Fibroblast of the aortic adventitia (primary cell): ENCODE data around the gene GPC1. TPM values are rescaled to one million over a fixed set of nuclear protein-coding genes. Genes with fewer than 3 reads are reported as not detected.

Source experiments
- DNase-seq: peaks from one replicate; pipeline ENCODE4 v3.0.0-alpha.2; 2010; ENCODE audit warnings: low read depth
- H3K4me3 ChIP-seq: 2 replicates; pipeline ENCODE4 v1.5.1; 2011; ENCODE audit warnings: low read depth, mild to moderate bottlenecking, control low read depth, low read length, moderate library complexity
- total RNA-seq: library from RNA; depleted of rRNA; stranded (reverse); fragments of >200 nt; gene quantifications from 2 replicates; pipeline ENCODE4 v1.2.3, GENCODE V29; 2012; ENCODE audit warnings: low replicate concordance
- TF ChIP-seq, protein P1 (sequence below): IDR thresholded peaks from 2 replicates; pipeline ENCODE4 v1.5.1; 2011; ENCODE audit warnings: mild to moderate bottlenecking, low read length, control low read depth, inconsistent platforms; ENCODE audit not compliant: insufficient read depth

Gene GPC1
- total RNA-seq, 1 donor = 44.7 TPM

DNA sequence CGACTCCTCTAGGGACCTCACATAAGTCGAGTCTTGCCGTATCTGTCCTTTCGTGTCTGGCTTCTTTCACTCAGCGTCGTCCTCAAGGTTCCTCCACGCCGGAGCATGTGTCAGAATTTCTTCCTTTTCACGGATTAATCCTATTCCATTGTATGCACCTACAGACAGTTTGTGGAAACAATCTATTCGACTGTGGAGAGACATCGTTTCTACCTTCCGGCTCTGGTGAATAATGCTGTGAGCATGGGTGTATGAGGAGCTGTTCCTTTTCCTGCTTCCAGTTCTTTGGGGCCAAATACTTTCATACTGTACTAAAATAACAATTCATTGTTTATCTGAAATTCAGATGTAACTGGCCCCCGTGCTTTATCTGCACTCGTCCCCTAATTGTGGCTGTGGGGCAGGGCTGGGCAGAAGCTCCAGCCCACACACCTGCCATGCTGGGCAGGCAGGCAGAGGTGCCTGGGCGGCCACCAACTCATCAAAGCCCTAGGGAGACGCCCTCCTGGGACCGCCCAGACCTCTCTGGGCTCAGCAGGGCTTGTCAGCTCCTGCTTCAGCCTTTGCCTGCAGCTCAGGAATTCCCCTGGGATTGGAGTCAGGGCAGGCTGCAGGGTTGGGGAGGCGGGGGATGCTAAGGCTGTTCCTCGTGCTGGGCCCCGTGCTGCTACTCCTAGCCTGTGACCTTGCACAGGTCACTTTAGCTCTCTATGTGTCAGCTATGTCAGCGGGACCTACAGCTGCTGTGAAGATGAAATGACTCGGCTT, 14.5 kb downstream of the GPC1 start:
- DNase-seq = no peak
- TF ChIP-seq, protein P1, sequence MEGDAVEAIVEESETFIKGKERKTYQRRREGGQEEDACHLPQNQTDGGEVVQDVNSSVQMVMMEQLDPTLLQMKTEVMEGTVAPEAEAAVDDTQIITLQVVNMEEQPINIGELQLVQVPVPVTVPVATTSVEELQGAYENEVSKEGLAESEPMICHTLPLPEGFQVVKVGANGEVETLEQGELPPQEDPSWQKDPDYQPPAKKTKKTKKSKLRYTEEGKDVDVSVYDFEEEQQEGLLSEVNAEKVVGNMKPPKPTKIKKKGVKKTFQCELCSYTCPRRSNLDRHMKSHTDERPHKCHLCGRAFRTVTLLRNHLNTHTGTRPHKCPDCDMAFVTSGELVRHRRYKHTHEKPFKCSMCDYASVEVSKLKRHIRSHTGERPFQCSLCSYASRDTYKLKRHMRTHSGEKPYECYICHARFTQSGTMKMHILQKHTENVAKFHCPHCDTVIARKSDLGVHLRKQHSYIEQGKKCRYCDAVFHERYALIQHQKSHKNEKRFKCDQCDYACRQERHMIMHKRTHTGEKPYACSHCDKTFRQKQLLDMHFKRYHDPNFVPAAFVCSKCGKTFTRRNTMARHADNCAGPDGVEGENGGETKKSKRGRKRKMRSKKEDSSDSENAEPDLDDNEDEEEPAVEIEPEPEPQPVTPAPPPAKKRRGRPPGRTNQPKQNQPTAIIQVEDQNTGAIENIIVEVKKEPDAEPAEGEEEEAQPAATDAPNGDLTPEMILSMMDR = no peak
- H3K4me3 ChIP-seq = no peak overlapping the region

DNA sequence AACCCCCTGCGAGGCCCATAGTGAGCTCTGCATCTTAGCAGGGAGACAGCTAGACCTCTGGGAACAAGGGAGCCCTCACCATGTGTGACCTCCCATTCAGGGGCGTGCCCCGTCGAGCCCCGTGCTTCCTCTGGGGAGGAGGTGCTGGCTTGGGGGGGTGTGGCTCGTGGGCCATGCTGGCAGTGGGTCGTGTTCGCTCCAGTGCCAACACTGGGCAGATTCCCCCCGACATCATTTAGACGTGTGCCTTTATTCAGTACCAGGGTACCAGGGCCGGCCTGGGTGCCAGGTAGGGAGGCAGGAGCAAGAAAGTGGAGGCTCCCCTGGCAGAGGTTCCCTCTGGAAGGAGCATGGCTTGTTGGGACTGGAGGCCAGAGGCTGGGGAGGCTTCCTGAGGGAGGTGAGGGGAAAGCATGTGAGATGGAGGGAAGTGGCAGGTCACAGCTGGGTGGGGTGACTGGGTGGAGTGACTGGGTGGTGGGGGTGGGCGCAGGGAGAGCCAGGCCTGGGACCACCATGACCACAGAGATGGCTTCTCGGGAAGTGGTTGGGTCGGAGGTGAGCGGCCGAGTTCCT, 15.2 kb downstream of the GPC1 start:
- no peak overlapping the region for H3K4me3 ChIP-seq
- TF ChIP-seq, protein P1 = no peak
- DNase-seq = no peak

DNA sequence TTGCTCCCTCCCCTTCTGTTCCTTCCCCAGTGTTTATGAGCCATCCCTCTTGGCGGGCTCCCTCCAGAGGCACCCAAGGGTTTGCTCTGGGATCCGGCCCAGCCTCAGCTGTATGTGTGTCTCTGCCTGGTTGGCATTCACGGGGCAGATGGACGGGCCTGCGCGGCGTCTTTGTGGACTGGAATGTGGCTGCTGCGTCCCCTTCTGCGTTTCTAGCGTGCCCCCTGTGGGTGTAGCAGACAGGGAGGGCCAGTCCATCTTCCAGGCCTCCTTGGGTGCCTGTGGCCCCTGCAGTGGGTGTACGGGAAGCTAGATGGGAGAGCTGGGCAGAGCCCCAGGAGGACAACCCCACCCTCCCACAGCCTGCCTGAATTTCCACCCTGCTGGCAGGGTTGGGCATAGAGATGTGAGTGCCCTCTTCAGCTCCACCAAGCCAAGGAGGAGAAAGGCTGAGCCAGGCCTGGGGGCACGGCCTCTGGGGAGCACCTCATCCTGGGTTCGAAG, 15.7 kb downstream of the GPC1 start:
- DNase-seq = no peak
- no peak overlapping the region for H3K4me3 ChIP-seq
- TF ChIP-seq, protein P1 = no peak

DNA sequence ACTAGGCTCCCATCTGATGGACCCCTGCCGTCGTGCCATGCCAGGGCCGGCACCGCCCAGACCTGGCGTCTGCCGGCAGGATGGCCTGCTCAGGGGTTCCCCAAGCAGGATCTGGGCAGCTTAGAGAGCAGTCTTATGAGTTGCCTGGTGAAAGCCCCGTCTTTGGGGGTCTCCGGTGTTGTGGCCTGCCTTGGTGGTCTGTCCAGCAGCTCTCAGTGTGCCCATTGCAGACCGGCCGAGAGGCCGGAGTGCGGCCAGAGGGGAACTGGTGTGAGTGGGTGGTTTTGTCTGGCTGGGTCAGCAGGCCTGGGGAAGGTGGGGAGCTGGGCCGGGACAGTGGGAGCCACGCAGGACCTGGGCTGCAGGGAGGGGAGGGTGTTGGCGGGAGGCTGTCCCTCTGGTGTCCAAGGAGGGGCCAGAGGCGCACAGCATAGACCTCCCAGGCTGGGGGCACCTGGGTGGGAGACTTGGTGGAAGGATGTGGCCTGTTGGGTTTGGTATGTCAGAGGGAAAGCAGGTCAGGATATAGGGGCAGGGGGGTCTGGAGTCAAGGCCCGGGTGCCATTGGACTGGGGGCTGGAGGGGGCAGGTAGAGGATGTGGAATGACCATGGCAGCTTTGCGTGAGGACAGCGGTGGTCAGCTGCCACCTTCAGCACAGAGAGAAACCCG, 16.5 kb downstream of the GPC1 start:
- TF ChIP-seq, protein P1 = no peak

DNA sequence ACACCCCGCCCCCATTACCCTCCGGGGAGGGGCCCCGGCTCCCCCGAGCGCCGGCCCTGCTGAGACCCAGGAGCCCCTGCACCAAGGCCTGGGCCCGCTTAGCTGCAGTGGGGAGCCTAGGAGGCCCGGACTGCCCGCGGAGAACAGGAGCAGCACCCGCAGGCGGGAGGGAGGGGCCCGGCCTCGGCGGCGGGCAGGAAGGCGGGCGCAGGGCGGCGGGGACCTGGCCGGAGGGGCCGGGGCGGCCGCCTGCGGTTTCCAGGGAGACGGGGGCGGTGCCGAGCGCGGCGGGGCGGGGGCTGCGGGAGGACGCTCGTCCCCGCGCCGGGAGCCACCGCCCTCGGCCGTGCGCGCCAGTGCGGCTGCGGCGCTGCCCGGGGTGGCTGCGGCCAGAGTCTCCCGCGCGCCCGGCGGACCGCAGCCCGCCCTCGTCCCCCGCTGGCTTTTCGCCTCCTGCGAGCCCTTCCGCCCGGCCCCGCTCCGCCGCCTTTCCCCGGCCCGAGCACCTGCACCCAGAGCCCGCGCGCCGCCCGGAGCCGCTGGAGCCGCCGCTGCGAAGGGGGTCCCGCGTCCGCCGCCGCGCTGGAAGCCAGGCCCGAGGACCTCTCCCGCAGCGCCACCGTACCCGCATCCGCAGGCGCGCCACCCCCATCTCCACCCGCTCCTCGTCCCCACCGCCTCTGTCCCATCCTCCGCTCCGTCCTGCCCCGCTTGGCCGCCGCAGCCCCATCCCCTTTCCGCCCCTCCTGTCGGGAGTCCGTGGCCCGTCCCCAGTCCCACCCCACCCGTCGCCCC, 17.2 kb downstream of the GPC1 start:
- TF ChIP-seq, protein P1 = no peak
- peak; percentile 22 for DNase-seq
- peak overlapping the region; percentile 63 for H3K4me3 ChIP-seq

More for the DNA sequence above, 16.5 kb downstream of the GPC1 start:
- H3K4me3 ChIP-seq = peak overlapping the region; percentile 63
- no peak for DNase-seq

DNA sequence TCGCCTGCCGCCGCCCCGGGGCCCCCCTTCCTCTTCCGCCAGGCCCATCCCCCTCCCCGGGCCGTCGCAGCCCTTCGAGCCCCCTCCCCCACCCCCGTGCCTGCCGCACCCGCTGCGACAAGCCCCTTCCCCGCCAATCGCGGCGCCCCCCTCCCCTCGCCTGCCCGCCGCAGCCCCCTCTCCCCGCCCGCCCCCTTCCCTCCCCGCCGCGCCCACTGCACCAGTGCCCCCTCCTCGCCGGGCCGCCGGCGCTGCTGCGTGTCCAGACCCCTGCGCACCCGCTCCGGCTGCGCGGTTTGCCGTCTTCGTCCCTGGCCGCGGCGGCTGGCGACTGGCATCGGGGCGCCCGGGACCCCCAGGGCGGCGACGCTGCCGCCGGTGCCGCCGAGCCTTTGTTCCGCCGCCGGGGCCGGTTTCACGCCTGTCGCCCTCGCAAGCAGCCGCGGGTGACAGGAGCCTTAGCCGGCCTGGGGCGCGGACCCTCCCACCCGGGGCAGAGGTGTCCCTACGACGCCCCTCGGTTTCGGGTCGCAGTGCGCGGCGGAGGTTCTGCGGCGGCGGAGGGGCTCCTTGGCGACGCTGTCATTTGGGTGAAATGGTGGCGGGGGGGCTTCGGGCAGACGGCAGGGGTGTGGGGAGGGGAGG, 18.1 kb downstream of the GPC1 start:
- TF ChIP-seq, protein P1 = no peak
- H3K4me3 ChIP-seq = no peak overlapping the region
- DNase-seq = no peak
